CD4-positive, alpha-beta T cell treated with Interleukin-15 for 4 hours (primary cell): ENCODE results near the gene MSH4.
A peak's percentile ranks its signal among the peaks of the same experiment; 100 is the strongest.
"Not testable (repeated sequence)": the region's sequence is repeated elsewhere in the genome, so short reads cannot be mapped to it uniquely, and the experiment has no call there.

Source experiments
- DNase-seq: peaks from one replicate; pipeline ENCODE4 v3.0.0-alpha.2; 2020; ENCODE audit warnings: low spot score

MSH4 gene

GRCh38 chr1:75796376-75797272 is at the start of gene MSH4:
MSH4 (plus strand) TSS chr1:75796882; CDS start chr1:75796986, 104 bp downstream.
- no peak for DNase-seq

GRCh38 chr1:75757210-75757609 is 39.5 kb upstream of the MSH4 start:
- not testable (repeated sequence) for DNase-seq

DNA sequence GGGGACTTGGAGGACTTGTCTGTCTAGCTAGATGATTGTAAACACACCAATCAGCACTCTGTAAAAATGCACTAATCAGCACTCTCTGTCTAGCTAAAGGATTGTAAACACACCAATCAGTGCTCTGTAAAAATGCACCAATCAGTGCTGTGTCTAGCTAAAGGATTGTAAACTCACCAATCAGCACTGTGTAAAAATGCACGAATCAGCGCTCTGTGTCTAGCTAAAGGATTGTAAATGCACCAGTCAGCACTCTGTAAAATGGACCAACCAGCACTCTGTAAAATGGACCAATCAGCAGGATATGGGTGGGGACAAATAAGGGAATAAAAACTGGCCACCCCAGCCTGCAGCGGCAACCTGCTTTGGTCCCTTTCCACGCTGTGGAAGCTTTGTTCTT is 38.1 kb upstream of the MSH4 start:
- not testable (repeated sequence) for DNase-seq

DNA sequence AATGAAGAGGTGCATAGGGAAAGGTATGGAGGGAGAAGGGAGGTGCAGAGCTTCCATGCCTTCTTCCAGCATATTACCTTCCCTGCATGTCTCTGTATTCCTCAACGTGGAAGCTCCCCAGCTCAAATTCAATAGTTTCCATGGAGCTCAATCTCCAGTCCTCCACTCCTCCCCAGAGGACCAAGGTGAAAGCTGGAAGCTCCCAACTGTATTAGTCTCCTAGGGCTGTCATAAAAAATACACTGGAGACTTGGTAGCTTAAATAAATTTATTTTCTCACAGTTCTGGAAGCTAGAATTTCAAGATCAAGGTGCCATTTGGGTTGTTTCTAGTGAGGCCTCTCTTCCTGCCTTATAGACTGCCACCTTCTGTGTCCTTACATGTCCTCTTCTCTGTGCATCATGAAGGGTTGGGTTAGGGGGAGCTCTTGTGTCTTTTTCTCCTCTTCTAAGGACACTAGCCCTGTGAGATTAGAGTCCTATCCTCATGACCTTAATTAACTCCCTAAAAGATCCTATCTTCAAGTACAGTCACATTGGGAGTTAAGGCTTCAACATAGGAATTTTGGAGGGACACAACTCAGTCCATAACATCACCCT is 32.5 kb upstream of the MSH4 start:
- no peak for DNase-seq

DNA sequence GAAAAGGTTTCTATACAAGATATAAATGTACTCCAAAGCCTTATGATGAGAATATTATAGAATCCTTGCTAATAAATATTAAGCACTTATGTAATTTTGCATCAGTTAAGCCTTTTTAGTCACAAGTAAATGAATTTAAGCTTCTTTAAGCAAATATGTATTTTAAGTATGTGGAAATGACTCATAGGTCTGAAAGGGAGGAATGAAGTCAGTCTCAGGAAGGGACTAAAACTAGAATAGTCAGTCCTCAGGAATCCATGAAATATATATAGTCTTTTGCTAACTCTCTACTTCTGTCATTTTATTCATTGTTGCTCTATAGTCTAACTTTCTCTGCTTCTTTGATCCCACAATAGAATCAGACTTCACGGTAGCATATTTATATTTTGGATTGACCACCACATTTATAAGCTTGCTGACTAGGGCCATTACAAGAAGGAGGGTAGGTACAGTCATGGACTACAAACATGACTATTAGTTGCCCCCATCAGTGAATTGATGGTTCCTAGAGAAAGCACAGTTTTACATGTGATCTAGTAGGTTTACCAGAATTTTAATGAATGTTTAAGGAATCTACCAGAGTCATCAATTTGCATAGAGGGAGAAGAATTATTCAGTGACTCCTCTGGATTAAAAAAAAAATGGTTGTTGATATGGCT is 30.9 kb upstream of the MSH4 start:
- DNase-seq, result no peak

DNA sequence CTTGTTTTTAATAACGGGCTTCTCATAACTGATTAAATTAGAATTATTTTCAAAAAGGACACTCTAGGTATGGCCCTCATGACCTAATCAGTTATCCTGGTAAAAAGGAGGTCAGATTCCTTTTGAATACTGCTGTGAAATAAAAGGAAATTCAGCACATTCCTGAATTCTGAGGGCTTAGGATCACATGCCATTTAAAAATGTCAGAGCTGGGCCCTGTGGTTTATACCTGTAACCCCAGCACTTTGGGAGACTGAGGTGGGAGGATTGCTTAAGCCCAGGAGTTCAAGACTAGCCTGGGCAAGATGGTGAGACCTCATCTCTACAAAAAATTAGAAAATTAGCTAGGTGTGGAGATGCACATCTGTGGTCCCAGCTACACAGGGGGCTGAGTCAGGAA is 28.7 kb upstream of the MSH4 start:
- DNase-seq, result no peak

GRCh38 chr1:75770761-75771160 is 25.9 kb upstream of the MSH4 start:
- DNase-seq, result no peak

DNA sequence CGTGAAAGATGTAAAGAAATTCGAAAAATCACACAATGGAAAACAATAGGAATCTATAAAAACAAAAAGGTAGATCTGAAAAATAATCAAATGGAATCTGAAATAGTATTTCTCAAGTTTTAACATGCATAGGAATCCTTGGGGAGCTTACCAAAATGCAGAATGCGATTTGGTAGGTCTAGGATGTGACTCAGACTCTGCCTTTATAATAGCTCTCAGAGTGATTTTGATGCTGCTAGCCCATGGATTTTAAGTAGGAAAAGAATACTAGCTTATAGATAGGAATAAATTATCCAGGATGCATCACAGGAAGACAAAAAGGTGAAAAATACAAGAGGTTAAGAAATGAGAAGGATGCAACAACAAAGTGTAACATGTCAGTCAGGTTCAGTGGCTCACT is 24.7 kb upstream of the MSH4 start:
- DNase-seq, result no peak

DNA sequence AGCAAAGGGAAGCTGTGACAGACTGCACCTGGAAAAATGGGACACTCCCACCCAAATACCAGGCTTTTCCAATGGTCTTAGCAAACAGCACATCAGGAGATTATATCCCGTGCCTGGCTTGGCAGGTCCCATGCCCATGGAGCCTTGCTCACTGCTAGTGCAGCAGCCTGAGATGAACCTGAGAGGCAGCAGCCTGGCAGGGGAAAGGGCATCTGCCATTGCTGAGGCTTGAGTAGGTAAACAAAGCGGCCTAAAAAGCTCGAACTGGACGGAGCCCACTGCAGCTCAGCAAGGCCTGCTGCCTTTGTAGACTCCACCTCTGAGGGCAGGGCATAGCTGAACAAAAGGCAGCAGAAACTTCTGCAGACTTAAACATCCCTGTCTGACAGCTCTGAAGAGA is 18.9 kb upstream of the MSH4 start:
- not testable (repeated sequence) for DNase-seq

GRCh38 chr1:75778694-75779093 is 18.0 kb upstream of the MSH4 start:
- not testable (repeated sequence) for DNase-seq

DNA sequence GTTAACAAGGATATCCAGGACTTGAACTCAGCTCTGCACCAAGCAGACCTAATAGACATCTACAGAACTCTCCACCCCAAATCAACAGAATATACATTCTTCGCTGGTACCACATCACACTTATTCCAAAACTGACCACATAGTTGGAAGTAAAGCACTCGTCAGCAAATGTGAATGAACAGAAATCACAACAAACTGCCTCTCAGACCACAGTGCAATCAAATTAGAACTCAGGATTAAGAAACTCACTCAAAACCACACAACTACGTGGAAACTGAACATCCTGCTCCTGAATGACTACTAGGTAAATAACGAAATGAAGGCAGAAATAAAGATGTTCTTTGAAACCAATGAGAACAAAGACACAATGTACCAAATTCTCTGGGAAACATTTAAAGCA is 16.5 kb upstream of the MSH4 start:
- DNase-seq, result not testable (repeated sequence)

DNA sequence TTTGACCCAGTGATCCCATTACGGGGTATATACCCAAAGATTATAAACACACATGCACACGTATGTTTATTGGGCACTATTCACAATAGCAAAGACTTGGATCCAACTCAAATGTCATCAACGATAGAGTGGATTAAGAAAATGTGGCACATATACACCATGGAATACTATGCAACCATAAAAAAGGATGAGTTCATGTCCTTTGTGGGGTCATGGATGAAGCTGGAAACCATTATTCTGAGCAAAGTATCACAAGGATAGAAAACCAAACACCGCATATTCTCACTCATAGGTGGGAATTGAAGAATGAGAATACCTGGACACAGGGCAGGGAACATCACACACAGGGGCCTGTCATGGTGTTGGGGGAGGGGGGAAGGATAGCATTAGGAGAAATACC is 12.8 kb upstream of the MSH4 start:
- DNase-seq, result not testable (repeated sequence)

GRCh38 chr1:75785320-75785982 is 11.2 kb upstream of the MSH4 start:
- no peak for DNase-seq

DNA sequence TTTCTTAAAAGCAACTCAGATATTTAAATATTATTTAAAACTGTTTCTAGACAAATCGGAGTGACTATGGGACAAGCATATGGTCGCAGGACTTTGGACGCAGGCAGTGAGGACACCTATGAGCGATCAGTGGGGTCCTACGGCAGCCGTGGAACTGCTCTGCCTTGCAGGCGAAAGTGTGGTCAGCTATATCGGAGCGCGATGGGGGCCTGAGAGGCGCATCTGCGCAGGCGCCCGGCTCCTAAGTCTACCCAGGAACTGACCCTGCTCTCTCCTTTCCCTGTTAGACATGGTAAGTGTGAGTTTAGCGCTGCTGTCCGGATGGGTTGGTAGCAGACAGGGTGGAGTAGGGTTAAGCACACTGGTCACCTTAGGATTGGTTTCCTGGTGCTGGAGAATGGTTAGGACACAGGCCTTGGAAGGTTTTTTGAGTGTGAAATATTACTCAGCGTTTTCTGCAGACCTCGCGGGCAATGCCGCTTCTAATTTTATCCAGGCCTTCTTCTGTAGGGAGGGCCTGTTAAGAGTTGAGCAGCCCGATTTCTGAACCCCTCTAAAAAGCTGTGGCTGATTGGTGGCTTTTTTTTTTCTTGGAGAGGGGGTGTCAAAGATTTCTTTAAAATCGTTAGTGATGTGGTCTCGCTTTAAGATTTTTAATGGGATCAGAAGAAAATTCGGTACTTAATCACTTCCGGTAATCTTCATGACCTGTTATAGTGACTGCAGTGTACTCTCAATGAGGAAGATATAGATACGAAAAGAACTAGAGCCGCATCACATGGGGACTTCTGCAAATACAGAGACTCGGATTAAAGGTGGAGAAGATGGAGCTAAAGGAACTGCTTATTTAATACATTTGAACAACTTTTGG is 10.5 kb upstream of the MSH4 start, which contains the start of gene RABGGTB:
Gene RABGGTB (plus strand): TSS at position 274 of the 871 bp plus-strand sequence. CDS start 16 bp downstream, at position 290.
- DNase-seq, result peak; percentile 96

DNA sequence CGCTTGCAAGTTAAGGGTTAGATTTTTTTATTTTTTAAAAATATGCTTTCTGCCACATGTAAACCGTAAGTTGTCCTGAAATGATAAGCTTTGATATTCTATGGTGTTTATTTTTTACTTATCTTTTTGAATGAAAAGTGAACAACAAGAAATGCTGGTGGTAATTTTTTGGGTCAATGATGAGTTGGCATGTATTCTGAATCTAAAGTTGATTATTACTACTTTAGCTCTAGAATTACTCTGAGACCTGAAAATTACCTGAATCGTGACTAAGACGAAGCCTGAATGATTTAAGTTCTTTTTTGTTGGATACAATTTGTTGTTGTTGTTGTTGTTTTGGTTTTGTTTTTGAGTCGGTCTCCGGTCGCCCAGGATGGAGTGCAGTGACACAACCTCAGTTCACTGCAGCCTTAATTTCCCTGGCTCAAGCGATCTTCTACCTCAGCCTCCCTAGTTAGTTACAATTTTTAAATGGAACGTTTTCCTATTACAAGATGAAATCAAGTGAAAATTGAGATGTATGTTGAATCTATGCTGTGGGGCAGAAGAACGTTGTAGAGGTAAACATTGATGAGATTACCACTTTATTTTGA is 9.7 kb upstream of the MSH4 start:
- DNase-seq, result no peak

DNA sequence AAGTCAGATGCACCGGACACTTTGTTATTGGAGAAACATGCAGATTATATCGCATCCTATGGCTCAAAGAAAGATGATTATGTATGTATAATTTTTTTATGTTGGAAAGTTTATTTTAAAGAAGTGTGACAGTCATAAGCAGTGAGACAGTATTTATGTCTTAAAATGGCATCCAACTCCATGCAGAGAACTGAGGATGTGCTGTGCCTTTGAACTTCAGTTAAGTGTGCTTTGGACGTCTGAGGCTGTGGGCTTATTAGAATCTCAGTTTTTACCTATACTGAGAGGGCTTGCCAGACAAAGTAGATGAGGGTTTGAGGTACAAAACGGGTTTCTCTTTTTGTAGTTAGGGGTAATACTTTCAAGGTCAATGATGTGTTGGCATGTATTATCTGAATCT is 9.2 kb upstream of the MSH4 start:
- DNase-seq, result no peak

DNA sequence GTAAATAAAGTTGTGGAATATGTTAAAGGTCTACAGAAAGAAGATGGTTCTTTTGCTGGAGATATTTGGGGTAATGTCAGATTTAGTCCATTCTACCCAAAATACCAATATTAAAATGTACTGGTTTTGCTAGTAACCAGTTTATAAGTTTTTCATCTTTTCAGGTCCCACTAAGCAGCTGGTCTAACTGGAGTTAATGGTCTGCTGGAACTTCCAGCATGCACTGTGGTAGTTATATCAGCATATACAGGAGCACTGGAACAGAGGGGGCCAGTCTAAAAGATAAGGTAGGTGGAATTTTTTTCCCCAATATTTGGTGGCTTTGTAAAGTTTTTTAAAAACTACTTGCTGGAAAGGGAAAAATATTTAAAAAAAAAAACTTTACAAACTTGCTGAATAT is 6.7 kb upstream of the MSH4 start:
- DNase-seq, result no peak

DNA sequence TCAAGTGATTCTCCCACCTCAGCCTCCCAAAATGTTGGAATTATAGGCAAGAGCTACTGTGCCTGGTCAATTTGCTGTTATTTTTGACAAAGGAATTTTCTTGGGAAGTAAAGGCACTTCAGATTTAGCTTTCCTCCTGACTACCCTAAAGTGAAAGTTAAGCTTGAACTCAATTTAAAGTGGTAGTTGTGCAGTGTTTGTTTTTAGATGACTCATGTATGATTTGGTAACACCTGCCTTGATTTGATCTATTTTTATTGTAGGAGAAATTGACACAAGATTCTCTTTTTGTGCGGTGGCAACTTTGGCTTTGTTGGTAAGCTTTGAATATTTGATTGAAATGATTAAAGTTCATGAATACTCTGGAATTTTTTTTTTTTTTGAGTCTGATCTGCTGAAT is 5.7 kb upstream of the MSH4 start:
- peak; percentile 11 for DNase-seq

GRCh38 chr1:75792091-75792490 is 4.6 kb upstream of the MSH4 start:
- DNase-seq, result no peak

DNA sequence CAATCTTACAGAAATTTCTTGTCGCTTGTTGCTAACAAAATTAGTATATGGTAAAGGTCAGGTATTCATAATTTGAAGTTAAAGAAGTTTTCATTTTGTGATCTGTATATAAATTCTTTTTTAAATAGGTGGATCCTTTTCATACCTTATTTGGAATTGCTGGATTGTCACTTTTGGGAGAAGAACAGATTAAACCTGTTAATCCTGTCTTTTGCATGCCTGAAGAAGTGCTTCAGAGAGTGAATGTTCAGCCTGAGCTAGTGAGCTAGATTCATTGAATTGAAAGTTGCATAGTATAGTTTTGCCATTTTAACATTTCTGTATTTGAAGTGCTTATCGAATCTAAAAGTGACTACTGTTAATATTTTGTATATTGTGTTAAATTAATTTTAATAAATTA is 2.3 kb upstream of the MSH4 start:
- DNase-seq, result no peak

DNA sequence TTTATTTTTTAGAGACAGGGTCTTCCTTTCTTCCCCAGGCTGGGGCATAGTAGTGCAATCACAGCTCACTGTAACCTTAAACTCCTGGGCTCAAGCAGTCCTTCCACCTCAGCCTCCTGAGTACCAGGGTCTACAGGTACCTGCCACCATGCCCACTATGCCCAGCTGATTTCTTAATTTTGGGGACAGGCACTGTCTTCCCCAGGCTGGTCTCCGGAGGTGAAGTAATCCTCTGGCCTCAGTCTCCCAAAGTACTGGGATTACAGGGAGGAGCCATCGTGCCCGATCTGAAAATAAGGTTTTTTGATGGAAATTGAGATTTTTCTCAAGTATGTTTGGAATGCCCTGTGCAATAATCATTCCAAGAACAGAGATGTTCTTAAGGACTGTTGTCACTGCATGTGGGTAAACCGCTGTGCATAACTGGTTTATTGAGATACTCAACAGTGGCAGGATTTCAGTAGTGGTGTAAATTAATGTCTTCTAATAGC is 934 bp upstream of the MSH4 start:
- no peak for DNase-seq
